Calu3 (cell line): Measurements from ENCODE around the gene TYRO3. TPM values are rescaled to one million over a fixed set of nuclear protein-coding genes. Genes with fewer than 3 reads are reported as not detected.

ENCODE experiments used
- BruUV-seq: library from RNA; stranded (reverse); fragments of 400-500 nt; replicated peaks from 2 replicates; lab custom pipeline; 2021; lab: Mats Ljungman, UMichigan
- CTCF ChIA-PET: fragments of 300-600 bp; sonication (Branson Sonifier 250); formaldehyde crosslinking; loops from one replicate; lab custom pipeline; 2022; ENCODE audit warnings: antibody characterized with exemption; lab: Charles Lee
- DNase-seq: peaks from one replicate; pipeline ENCODE4 v3.0.0; 2022
- H3K27ac Mint-ChIP-seq: one replicate; pipeline ENCODE4 v1.8.0; 2022; ENCODE audit warnings: mixed read lengths; ENCODE audit not compliant: unreplicated experiment
- H3K27me3 Mint-ChIP-seq: one replicate; pipeline ENCODE4 v1.8.0; 2022; ENCODE audit warnings: mixed read lengths; ENCODE audit not compliant: unreplicated experiment
- H3K36me3 Mint-ChIP-seq: one replicate; pipeline ENCODE4 v1.8.0; 2022; ENCODE audit warnings: mild to moderate bottlenecking, moderate library complexity, mixed read lengths; ENCODE audit not compliant: insufficient read depth, unreplicated experiment
- H3K4me1 Mint-ChIP-seq: one replicate; pipeline ENCODE4 v1.8.0; 2022; ENCODE audit warnings: mild to moderate bottlenecking, low read depth, mixed read lengths; ENCODE audit not compliant: unreplicated experiment
- H3K4me3 Mint-ChIP-seq: one replicate; pipeline ENCODE4 v1.8.0; 2022; ENCODE audit warnings: mild to moderate bottlenecking, low read depth, moderate library complexity, mixed read lengths; ENCODE audit not compliant: unreplicated experiment
- H3K9me3 Mint-ChIP-seq: one replicate; pipeline ENCODE4 v1.8.0; 2022; ENCODE audit warnings: low read depth, mixed read lengths; ENCODE audit not compliant: unreplicated experiment
- CTCF ChIP-seq: fragments of 200-600 bp; IDR thresholded peaks from one replicate; pipeline ENCODE4 v1.8.0; 2022; ENCODE audit warnings: antibody characterized with exemption; ENCODE audit not compliant: unreplicated experiment
- intact Hi-C: fragments of 100-400 bp; cut with micrococcal nuclease; formaldehyde crosslinking; loops from one replicate; pipeline ENCODE4 v1.10.0; 2022; ENCODE audit not compliant: unreplicated experiment
- total RNA-seq: library from RNA; stranded (reverse); gene quantifications from 2 replicates; pipeline ENCODE4 v1.2.3, GENCODE V29; 2022

Gene TYRO3
- total RNA-seq, 1 experiment from 2014 or later = 8.1 TPM

- H3K27me3 Mint-ChIP-seq = peaks cover 22% of the 10 kb centered on the region
- H3K9me3 Mint-ChIP-seq = no peaks in the 10 kb centered on the region
- H3K4me3 Mint-ChIP-seq = no peak overlapping the region
- intact Hi-C loops = no loop called here
- BruUV-seq = no TSS peak
- no peak for TF ChIP-seq CTCF
- H3K27ac Mint-ChIP-seq = no peak overlapping the region
- no peak for DNase-seq
- peaks cover 15% of the 10 kb centered on the region for H3K36me3 Mint-ChIP-seq
- CTCF ChIA-PET = no interaction called here
- no peaks in the 10 kb centered on the region for H3K4me1 Mint-ChIP-seq
Measured at GRCh38 chr15:41554915-41555314, 4.1 kb upstream of the TYRO3 start.

GRCh38 chr15:41556677-41557076, 2.3 kb upstream of the TYRO3 start:
- Mint-ChIP-seq H3K27ac (no peak overlapping the region), H3K4me1 (no peaks in the 10 kb centered on the region), H3K9me3 (no peaks in the 10 kb centered on the region), H3K36me3 (peaks cover 15% of the 10 kb centered on the region), H3K4me3 (no peak overlapping the region), H3K27me3 (peaks cover 22% of the 10 kb centered on the region)
- CTCF ChIA-PET = no interaction called here
- no peak for TF ChIP-seq CTCF
- BruUV-seq = no TSS peak
- no peak for DNase-seq
- intact Hi-C loops = no loop called here

GRCh38 chr15:41557673-41558399, 1.2 kb upstream of the TYRO3 start:
- Mint-ChIP-seq H3K36me3 (peaks cover 15% of the 10 kb centered on the region), H3K9me3 (no peaks in the 10 kb centered on the region), H3K27ac (peak overlapping the region; percentile 66), H3K27me3 (peaks cover 22% of the 10 kb centered on the region), H3K4me3 (peak overlapping the region; percentile 77), H3K4me1 (no peaks in the 10 kb centered on the region)
- BruUV-seq = no TSS peak
- TF ChIP-seq CTCF = no peak
- intact Hi-C loops = no loop called here
- peak; percentile 54 for DNase-seq
- CTCF ChIA-PET = interaction anchor here (1.1 to 1.3 kb wide), 2 partner anchors 10 to 92 kb away, joined by 3 read pairs; no protein-coding TSS in a partner anchor

GRCh38 chr15:41559239-41559782, 299 bp downstream of the TYRO3 start:
- no peak for TF ChIP-seq CTCF
- BruUV-seq = no TSS peak
- CTCF ChIA-PET = interaction anchor here (0.6 kb wide), 1 partner anchor 64 kb away, joined by 4 read pairs; no protein-coding TSS in a partner anchor
- peaks cover 15% of the 10 kb centered on the region for H3K36me3 Mint-ChIP-seq
- peak overlapping the region; percentile 77 for H3K4me3 Mint-ChIP-seq
- H3K4me1 Mint-ChIP-seq = no peaks in the 10 kb centered on the region
- H3K27me3 Mint-ChIP-seq = peaks cover 21% of the 10 kb centered on the region
- no peaks in the 10 kb centered on the region for H3K9me3 Mint-ChIP-seq
- H3K27ac Mint-ChIP-seq = no peak overlapping the region
- intact Hi-C loops = no loop called here
- DNase-seq = no peak
